VCaP (cell line): ENCODE data around the gene VTI1A.

Source experiments
- H3K27ac ChIP-seq: fragments of 450-650 bp; 2 replicates; pipeline ENCODE4 v1.5.1; 2017
- CTCF ChIP-seq: fragments of 450-650 bp; conservative IDR thresholded peaks from 2 replicates; pipeline ENCODE4 v1.5.1; 2017; ENCODE audit warnings: mild to moderate bottlenecking, moderate library complexity

Gene VTI1A

GRCh38 chr10:112467541-112468075 is 20.6 kb downstream of the VTI1A start:
- TF ChIP-seq CTCF = no peak
- no peak overlapping the region for H3K27ac ChIP-seq

- no peak overlapping the region for H3K27ac ChIP-seq
- TF ChIP-seq CTCF = peak; percentile 87
These were observed 25.0 kb downstream of the VTI1A start for GRCh38 chr10:112471878-112472487.

- TF ChIP-seq CTCF = peak; percentile 82
- peak overlapping the region; percentile 55 for H3K27ac ChIP-seq
These were observed 28.7 kb downstream of the VTI1A start for GRCh38 chr10:112475575-112476218.

- no peak for TF ChIP-seq CTCF
- no peak overlapping the region for H3K27ac ChIP-seq
These were observed 34.6 kb downstream of the VTI1A start for GRCh38 chr10:112481602-112482001.

- TF ChIP-seq CTCF = no peak
- H3K27ac ChIP-seq = no peak overlapping the region
These were observed 37.4 kb downstream of the VTI1A start for GRCh38 chr10:112484399-112484798.

GRCh38 chr10:112487964-112488363 is 40.9 kb downstream of the VTI1A start:
- H3K27ac ChIP-seq = no peak overlapping the region
- TF ChIP-seq CTCF = no peak

GRCh38 chr10:112490545-112490944 is 43.5 kb downstream of the VTI1A start:
- H3K27ac ChIP-seq = no peak overlapping the region
- no peak for TF ChIP-seq CTCF
